ENCODE data around the gene HARS2.
"Not testable (repeated sequence)": the region's sequence is repeated elsewhere in the genome, so short reads cannot be mapped to it uniquely, and the experiment has no call there.

HARS2 gene

GRCh38 chr5:140700177-140701144, 9.2 kb downstream of the HARS2 start, which contains the start of gene ZMAT2:
ZMAT2 (plus strand) TSS chr5:140700447; CDS start chr5:140700461, 14 bp downstream.
- peak; percentile 99 for DNase-seq (ENCODE audit: low read depth)

- DNase-seq (ENCODE audit: low read depth), result no peak
Measured at GRCh38 chr5:140707812-140708211, 16.6 kb downstream of the HARS2 start.

GRCh38 chr5:140708787-140709186, 17.5 kb downstream of the HARS2 start:
- DNase-seq (ENCODE audit: low read depth), result not testable (repeated sequence)

GRCh38 chr5:140710899-140711552, 19.8 kb downstream of the HARS2 start:
- peak; percentile 94 for DNase-seq (ENCODE audit: low read depth)

GRCh38 chr5:140711794-140712193, 20.5 kb downstream of the HARS2 start:
- DNase-seq (ENCODE audit: low read depth), result no peak

- no peak for DNase-seq (ENCODE audit: low read depth)
Measured at GRCh38 chr5:140713562-140714094, 22.4 kb downstream of the HARS2 start.

- not testable (repeated sequence) for DNase-seq (ENCODE audit: low read depth)
Measured at GRCh38 chr5:140716238-140716637, 25.0 kb downstream of the HARS2 start.

DNA sequence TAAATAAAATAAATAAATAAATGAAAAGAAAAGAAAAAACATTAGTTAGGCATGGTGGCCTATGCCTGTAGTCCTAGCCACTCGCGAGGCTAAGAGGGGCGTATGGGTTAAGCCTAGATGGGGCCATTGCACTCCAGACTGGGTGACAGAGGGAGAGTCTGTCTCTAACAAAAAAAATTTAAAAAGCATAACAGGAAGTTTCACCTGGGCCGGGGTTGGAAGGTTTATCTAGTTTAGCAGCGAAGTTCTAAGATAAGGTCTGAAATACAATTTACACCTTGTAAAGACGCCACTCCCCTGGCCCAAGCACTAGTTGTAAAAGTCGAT, 27.0 kb downstream of the HARS2 start:
- DNase-seq (ENCODE audit: low read depth), result no peak

DNA sequence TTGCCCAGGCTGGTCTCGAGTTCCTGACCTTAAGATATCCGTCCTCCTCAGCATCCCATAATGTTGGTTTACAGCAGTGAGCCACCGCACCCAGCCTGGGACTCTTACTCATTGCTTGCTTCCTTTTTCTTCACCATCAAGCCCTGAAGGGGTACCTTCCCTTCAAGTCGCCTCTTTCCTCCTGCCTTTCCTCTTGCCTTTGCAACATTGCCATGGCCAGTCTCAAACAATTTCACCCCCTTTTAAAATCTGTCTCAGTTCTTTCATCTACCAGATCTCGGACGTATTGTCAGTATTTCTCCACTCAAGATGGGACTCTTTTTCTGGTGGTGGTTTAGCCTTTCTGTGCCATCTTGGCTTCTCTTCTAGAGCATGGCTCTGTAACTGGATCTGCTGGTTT, 29.5 kb downstream of the HARS2 start:
- not testable (repeated sequence) for DNase-seq (ENCODE audit: low read depth)

- not testable (repeated sequence) for DNase-seq (ENCODE audit: low read depth)
Measured at GRCh38 chr5:140721395-140721794, 30.1 kb downstream of the HARS2 start.

- DNase-seq (ENCODE audit: low read depth), result peak; percentile 81
Measured at GRCh38 chr5:140725799-140726471, 34.7 kb downstream of the HARS2 start.

DNA sequence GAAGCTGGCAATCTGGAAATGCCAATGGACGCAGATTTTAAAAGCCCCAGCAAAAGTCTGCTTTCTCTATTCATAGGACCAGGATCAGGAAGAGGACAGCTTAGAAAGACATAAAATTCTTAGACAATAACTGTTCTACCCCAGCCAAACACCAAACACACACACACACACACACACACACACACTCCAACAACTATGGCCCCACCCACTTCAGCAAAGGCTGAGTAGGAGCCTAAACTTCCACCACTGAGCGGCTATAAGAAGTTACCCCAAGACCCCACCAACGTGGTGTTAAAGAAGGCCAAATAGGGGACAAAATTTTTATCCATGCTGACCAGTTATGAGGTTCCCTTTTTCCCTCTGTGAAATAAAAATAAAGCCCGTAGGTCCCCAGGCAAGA, 41.8 kb downstream of the HARS2 start:
- DNase-seq (ENCODE audit: low read depth), result no peak

DNA sequence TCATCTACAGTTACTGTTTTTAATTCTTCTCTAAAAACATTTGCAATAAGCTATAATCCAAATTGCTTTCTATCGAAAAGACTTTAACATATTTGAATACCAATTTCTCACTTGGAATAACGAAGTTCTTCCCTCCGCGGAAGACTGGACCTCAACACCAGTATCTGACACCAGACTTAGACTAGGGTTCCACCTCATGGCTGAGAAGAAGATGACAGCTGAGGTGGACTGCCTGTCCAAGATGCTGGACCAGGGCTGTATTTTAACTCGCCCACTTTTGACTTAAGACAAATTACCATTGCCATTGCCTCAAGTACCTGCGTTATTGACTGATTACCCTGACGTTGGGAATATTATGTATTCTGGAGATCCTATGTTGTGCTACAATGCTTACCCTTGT, 43.1 kb downstream of the HARS2 start:
- DNase-seq (ENCODE audit: low read depth), result no peak

- no peak for DNase-seq (ENCODE audit: low read depth)
Measured at GRCh38 chr5:140737486-140737885, 46.2 kb downstream of the HARS2 start.

- no peak for DNase-seq (ENCODE audit: low read depth)
Measured at GRCh38 chr5:140741967-140742366, 50.7 kb downstream of the HARS2 start.

Measured in fibroblast of gingiva (primary cell).